Loucy (cell line): ENCODE data around the gene PPIP5K1.

Experiments
- CTCF ChIP-seq: fragments of 200-600 bp; sonication (generic); conservative IDR thresholded peaks from 2 replicates; pipeline ENCODE4 v1.5.1; 2014; ENCODE audit warnings: mild to moderate bottlenecking, antibody characterized with exemption, low read length
- EZH2phosphoT487 ChIP-seq: fragments of 200-600 bp; IDR thresholded peaks from 2 replicates; pipeline ENCODE4 v1.6.1; 2018; ENCODE audit warnings: antibody characterized with exemption, mild to moderate bottlenecking, moderate library complexity, borderline replicate concordance

GRCh38 chr15:43488790-43489189, 101.2 kb downstream of the PPIP5K1 start:
- no peak for TF ChIP-seq CTCF
- no peak for TF ChIP-seq EZH2phosphoT487
